HL-60 (cell line): Measurements from ENCODE around the gene ZC3H12C.
A peak's percentile ranks its signal among the peaks of the same experiment; 100 is the strongest.
"Not testable (repeated sequence)": the region's sequence is repeated elsewhere in the genome, so short reads cannot be mapped to it uniquely, and the experiment has no call there.

Experiments
- DNase-seq, 2 experiments: peaks; one replicate each; pipeline ENCODE4 v3.0.0-alpha.2; 2010 to 2020; ENCODE audit warnings: low read depth in 1 of 2, low spot score in 1 of 2
- H3K27ac ChIP-seq: fragments of 250-450 bp; sonication (Bioruptor Pico); replicated peaks from 2 replicates; pipeline ENCODE4 v1.5.1; 2020; ENCODE audit warnings: mild to moderate bottlenecking, moderate library complexity
- H3K27me3 ChIP-seq: fragments of 250-450 bp; sonication (Bioruptor Pico); 2 replicates; pipeline ENCODE4 v1.5.1; 2021; ENCODE audit warnings: mild to moderate bottlenecking, moderate library complexity; ENCODE audit not compliant: insufficient read depth, poor library complexity, severe bottlenecking
- H3K4me3 ChIP-seq: replicated peaks from 2 replicates; pipeline ENCODE4 v1.5.1; 2011; ENCODE audit warnings: mild to moderate bottlenecking, control low read depth, low read length; ENCODE audit not compliant: insufficient read depth
- CTCF ChIP-seq: IDR thresholded peaks from one replicate; pipeline ENCODE4 v1.5.1; 2011; ENCODE audit warnings: low read length, control low read depth, inconsistent platforms; ENCODE audit not compliant: insufficient read depth
- GABPA ChIP-seq: IDR thresholded peaks from 2 replicates; pipeline ENCODE4 v1.6.1; 2012; ENCODE audit warnings: low read depth
- POLR2AphosphoS5 ChIP-seq: IDR thresholded peaks from 2 replicates; pipeline ENCODE4 v1.6.1; 2012; ENCODE audit warnings: low read depth
- REST ChIP-seq: IDR thresholded peaks from 2 replicates; pipeline ENCODE4 v1.6.1; 2012; ENCODE audit warnings: low read depth; ENCODE audit not compliant: insufficient replicate concordance
- SPI1 ChIP-seq: IDR thresholded peaks from 2 replicates; pipeline ENCODE4 v1.6.1; 2012; ENCODE audit warnings: low read depth, mild to moderate bottlenecking, borderline replicate concordance

Gene ZC3H12C

GRCh38 chr11:110200241-110200640 lies 107.0 kb downstream of the ZC3H12C start:
- no peak for DNase-seq
- no peak overlapping the region for H3K27ac ChIP-seq
- no peak for TF ChIP-seq SPI1
- no peak for TF ChIP-seq REST
- TF ChIP-seq CTCF: no peak
- no peaks in the 10 kb centered on the region for H3K27me3 ChIP-seq
- no peak overlapping the region for H3K4me3 ChIP-seq

GRCh38 chr11:110200836-110201235 lies 107.6 kb downstream of the ZC3H12C start:
- no peak overlapping the region for H3K4me3 ChIP-seq
- DNase-seq: no peak
- H3K27me3 ChIP-seq: no peaks in the 10 kb centered on the region
- no peak overlapping the region for H3K27ac ChIP-seq
- TF ChIP-seq REST: no peak
- TF ChIP-seq POLR2AphosphoS5: no peak
- TF ChIP-seq SPI1: no peak
- no peak for TF ChIP-seq GABPA
- no peak for TF ChIP-seq CTCF

- Histone ChIP-seq H3K27ac (no peak overlapping the region), H3K4me3 (no peak overlapping the region), H3K27me3 (no peaks in the 10 kb centered on the region)
- no peak for DNase-seq
- no peak for TF ChIP-seq SPI1
- no peak for TF ChIP-seq POLR2AphosphoS5
- TF ChIP-seq REST: no peak
- TF ChIP-seq GABPA: no peak
- TF ChIP-seq CTCF: no peak
These were observed 113.9 kb downstream of the ZC3H12C start for GRCh38 chr11:110207123-110207522.

- H3K27me3 ChIP-seq, H3K27ac ChIP-seq: not testable (repeated sequence)
- DNase-seq: peak in 1 of 2 experiments; percentile 8
- H3K4me3 ChIP-seq: peak overlapping the region; percentile 6; the same call in 1 of the 2 replicates
These were observed 115.6 kb downstream of the ZC3H12C start for GRCh38 chr11:110208678-110209312.

GRCh38 chr11:110209313-110209694 lies 116.1 kb downstream of the ZC3H12C start:
- not testable (repeated sequence) for H3K27me3 ChIP-seq, H3K27ac ChIP-seq, DNase-seq
- H3K4me3 ChIP-seq: peak overlapping the region; percentile 6; the same call in 1 of the 2 replicates
